H9 (cell line): ENCODE data around the gene GMNN. TPM values are rescaled to one million over a fixed set of nuclear protein-coding genes. Genes with fewer than 3 reads are reported as not detected.

ENCODE experiments used
- DNase-seq: peaks from one replicate; pipeline ENCODE4 v3.0.0-alpha.2; 2017
- H2AFZ ChIP-seq: one replicate; pipeline ENCODE4 v1.6.1; 2013; ENCODE audit warnings: mild to moderate bottlenecking, low read length, control low read depth, moderate library complexity
- H2AK5ac ChIP-seq: 2 replicates; pipeline ENCODE4 v1.6.1; 2013; ENCODE audit warnings: low read length, control low read depth, mixed read lengths; ENCODE audit not compliant: insufficient read length
- H2BK120ac ChIP-seq: one replicate; pipeline ENCODE4 v1.6.1; 2013; ENCODE audit warnings: low read depth, mild to moderate bottlenecking, low read length, control low read depth, inconsistent platforms; ENCODE audit not compliant: poor library complexity, severe bottlenecking
- H2BK12ac ChIP-seq: 2 replicates; pipeline ENCODE4 v1.6.1; 2013; ENCODE audit warnings: low read length, control low read depth, mixed read lengths, low read depth; ENCODE audit not compliant: insufficient read length
- H2BK15ac ChIP-seq: 2 replicates; pipeline ENCODE4 v1.6.1; 2013; ENCODE audit warnings: low read depth, low read length, control low read depth
- H2BK20ac ChIP-seq: one replicate; pipeline ENCODE4 v1.6.1; 2013; ENCODE audit warnings: low read depth, mild to moderate bottlenecking, low read length, control low read depth, inconsistent platforms; ENCODE audit not compliant: poor library complexity, severe bottlenecking
- H2BK5ac ChIP-seq: 2 replicates; pipeline ENCODE4 v1.6.1; 2013; ENCODE audit warnings: low read length, control low read depth, mixed read lengths; ENCODE audit not compliant: insufficient read length
- H3K14ac ChIP-seq: 2 replicates; pipeline ENCODE4 v1.6.1; 2013; ENCODE audit warnings: low read length, control low read depth; ENCODE audit not compliant: insufficient read depth
- H3K18ac ChIP-seq: 2 replicates; pipeline ENCODE4 v1.6.1; 2013; ENCODE audit warnings: low read depth, mild to moderate bottlenecking, mixed read lengths, low read length, control low read depth; ENCODE audit not compliant: insufficient read length
- H3K23ac ChIP-seq: 2 replicates; pipeline ENCODE4 v1.6.1; 2013; ENCODE audit warnings: low read length, control low read depth, mixed read lengths, low read depth; ENCODE audit not compliant: insufficient read length
- H3K23me2 ChIP-seq: 2 replicates; pipeline ENCODE4 v1.6.1; 2013; ENCODE audit warnings: low read depth, mild to moderate bottlenecking, mixed read lengths, low read length, control low read depth; ENCODE audit not compliant: insufficient read length, poor library complexity, severe bottlenecking
- H3K27ac ChIP-seq: 2 replicates; pipeline ENCODE4 v1.5.1; 2013; ENCODE audit warnings: low read length, control low read depth, mixed read lengths, low read depth; ENCODE audit not compliant: insufficient read length
- H3K27me3 ChIP-seq: 2 replicates; pipeline ENCODE4 v1.6.1; 2013; ENCODE audit warnings: low read length, control low read depth, inconsistent platforms; ENCODE audit not compliant: insufficient read depth
- H3K4ac ChIP-seq: 2 replicates; pipeline ENCODE4 v1.6.1; 2013; ENCODE audit warnings: low read depth, mild to moderate bottlenecking, control low read depth, inconsistent platforms, low read length, moderate library complexity
- H3K4me1 ChIP-seq: 2 replicates; pipeline ENCODE4 v1.6.1; 2013; ENCODE audit warnings: low read length, control low read depth, inconsistent platforms; ENCODE audit not compliant: insufficient read depth
- H3K4me2 ChIP-seq: 2 replicates; pipeline ENCODE4 v1.6.1; 2013; ENCODE audit warnings: low read length, control low read depth, mixed read lengths; ENCODE audit not compliant: insufficient read length, insufficient read depth
- H3K56ac ChIP-seq: 2 replicates; pipeline ENCODE4 v1.6.1; 2013; ENCODE audit warnings: low read depth, mild to moderate bottlenecking, mixed read lengths, low read length, control low read depth; ENCODE audit not compliant: insufficient read length
- H3K79me1 ChIP-seq: 2 replicates; pipeline ENCODE4 v1.6.1; 2013; ENCODE audit warnings: low read depth, mild to moderate bottlenecking, moderate library complexity, low read length, control low read depth, inconsistent platforms; ENCODE audit not compliant: insufficient read depth, poor library complexity, severe bottlenecking
- H3K79me2 ChIP-seq: 2 replicates; pipeline ENCODE4 v1.6.1; 2013; ENCODE audit warnings: low read length, control low read depth, inconsistent platforms; ENCODE audit not compliant: insufficient read depth
- H3K9ac ChIP-seq: 2 replicates; pipeline ENCODE4 v1.6.1; 2013; ENCODE audit warnings: low read length, control low read depth, mixed read lengths; ENCODE audit not compliant: insufficient read length; ENCODE audit errors: extremely low read depth
- H3K9me3 ChIP-seq: one replicate; pipeline ENCODE4 v1.6.1; 2013; ENCODE audit warnings: low read depth, low read length, inconsistent platforms; ENCODE audit not compliant: control insufficient read depth
- H3T11ph ChIP-seq: one replicate; pipeline ENCODE4 v1.6.1; 2013; ENCODE audit warnings: mild to moderate bottlenecking, low read length, control low read depth, inconsistent platforms
- H4K20me1 ChIP-seq: one replicate; pipeline ENCODE4 v1.6.1; 2013; ENCODE audit not compliant: control insufficient read depth, insufficient read length, insufficient read depth
- H4K5ac ChIP-seq: 2 replicates; pipeline ENCODE4 v1.6.1; 2013; ENCODE audit warnings: low read depth, mild to moderate bottlenecking, mixed read lengths, low read length, control low read depth; ENCODE audit not compliant: insufficient read length
- H4K8ac ChIP-seq: replicated peaks from 2 replicates; pipeline ENCODE4 v1.6.1; 2013; ENCODE audit warnings: low read length, control low read depth, mixed read lengths, low read depth; ENCODE audit not compliant: insufficient read length
- H4K91ac ChIP-seq: 2 replicates; pipeline ENCODE4 v1.6.1; 2013; ENCODE audit warnings: low read depth, mild to moderate bottlenecking, moderate library complexity, mixed read lengths, low read length, control low read depth; ENCODE audit not compliant: insufficient read length
- H3K27ac Mint-ChIP-seq, 3 experiments: 2 replicates in 2 of 3; 3 replicates in 1 of 3; pipeline ENCODE4 v1.8.0; 2020 to 2021; ENCODE audit warnings: mixed read lengths in 3 of 3, mild to moderate bottlenecking in 1 of 3, moderate library complexity in 1 of 3
- H3K27me3 Mint-ChIP-seq: 2 replicates; pipeline ENCODE4 v1.8.0; 2021; ENCODE audit warnings: low read depth, mild to moderate bottlenecking, moderate library complexity, mixed read lengths
- H3K36me3 Mint-ChIP-seq, 3 experiments: 2 replicates in 2 of 3; 3 replicates in 1 of 3; pipeline ENCODE4 v1.8.0; 2020 to 2021; ENCODE audit warnings: low read depth in 3 of 3, mixed read lengths in 3 of 3; ENCODE audit not compliant: insufficient read depth in 1 of 3
- H3K4me1 Mint-ChIP-seq, 2 experiments: 2 replicates each; pipeline ENCODE4 v1.8.0; 2020; ENCODE audit warnings: mixed read lengths in 2 of 2
- H3K4me3 Mint-ChIP-seq, 2 experiments: 2 replicates in 1 of 2; 3 replicates in 1 of 2; pipeline ENCODE4 v1.8.0; 2020 to 2021; ENCODE audit warnings: mild to moderate bottlenecking in 2 of 2, mixed read lengths in 2 of 2, moderate library complexity in 1 of 2
- H3K9me3 Mint-ChIP-seq, 2 experiments: 2 replicates in 1 of 2; 3 replicates in 1 of 2; pipeline ENCODE4 v1.8.0; 2020; ENCODE audit warnings: mild to moderate bottlenecking in 2 of 2, mixed read lengths in 2 of 2, moderate library complexity in 1 of 2
- CTCF ChIP-seq: fragments of 200-600 bp; sonication (generic); conservative IDR thresholded peaks from 3 replicates; pipeline ENCODE4 v1.8.0; 2021; ENCODE audit warnings: antibody characterized with exemption, mild to moderate bottlenecking
- WGBS: extraction: QIAGEN DNeasy Blood & Tissue Kit; methylation state at CpG from one replicate; pipeline ENCODE4 v1.1.7; 2013; ENCODE audit warnings: missing lambda C conversion rate, low lambda C conversion rate, mixed read lengths; ENCODE audit not compliant: insufficient read length; ENCODE audit errors: extremely low coverage; 5-methylcytosine and 5-hydroxymethylcytosine counted together
- total RNA-seq: library from RNA; stranded (reverse); gene quantifications from 2 replicates; pipeline ENCODE4 v1.2.1, GENCODE V29; 2021

The GMNN gene
- total RNA-seq, 1 experiment from 2014 or later, result 106 TPM

GRCh38 chr6:24807584-24807983 is 32.8 kb downstream of the GMNN start:
- H3K4me1 ChIP-seq, result no peaks in the 10 kb centered on the region
- no peak overlapping the region for H4K5ac ChIP-seq
- no peak overlapping the region for H3K23ac ChIP-seq
- no peak overlapping the region for H3K27ac Mint-ChIP-seq
- H3K79me2 ChIP-seq, result no peaks in the 10 kb centered on the region
- no peaks in the 10 kb centered on the region for H3K9me3 Mint-ChIP-seq
- no peak overlapping the region for H2BK20ac ChIP-seq
- no peak overlapping the region for H3K14ac ChIP-seq
- TF ChIP-seq CTCF, result no peak
- no CpG with 5 or more reads among the region's 3 CpGs for WGBS
- no peaks in the 10 kb centered on the region for H3K79me1 ChIP-seq
- DNase-seq, result no peak
- no peak overlapping the region for H2BK120ac ChIP-seq
- no peaks in the 10 kb centered on the region for H3K4me1 Mint-ChIP-seq
- H3K4me3 Mint-ChIP-seq, result no peak overlapping the region
- no peak overlapping the region for H2AK5ac ChIP-seq
- H3K9ac ChIP-seq, result no peak overlapping the region
- no peak overlapping the region for H2BK5ac ChIP-seq
- H3K9me3 ChIP-seq, result no peaks in the 10 kb centered on the region
- no peaks in the 10 kb centered on the region for H3K27me3 Mint-ChIP-seq
- H3K4me2 ChIP-seq, result no peak overlapping the region
- no peaks in the 10 kb centered on the region; the same call in 1 of the 2 replicates for H3K27me3 ChIP-seq
- no peaks in the 10 kb centered on the region for H4K20me1 ChIP-seq
- H2BK15ac ChIP-seq, result no peak overlapping the region
- H3T11ph ChIP-seq, result no peak overlapping the region
- no peak overlapping the region for H4K91ac ChIP-seq
- no peak overlapping the region for H2BK12ac ChIP-seq
- no peak overlapping the region for H3K4ac ChIP-seq
- no peak overlapping the region for H3K56ac ChIP-seq
- H2AFZ ChIP-seq, result no peak overlapping the region
- H3K27ac ChIP-seq, result no peak overlapping the region
- H3K18ac ChIP-seq, result no peak overlapping the region
- 0 out of 7 replicates have a peak, but pooled peaks cover 0 to 5% (median 0%) of the 10 kb centered on the region in 3 experiments for H3K36me3 Mint-ChIP-seq
- H3K23me2 ChIP-seq, result no peaks in the 10 kb centered on the region
- no peak overlapping the region for H4K8ac ChIP-seq
